RWPE2 (cell line): ENCODE measurements around the gene GPRC5D.

Experiments used
- ATAC-seq: fragments of 200-7000 bp; cut with Tn5 transposase; 3 replicates; pipeline ENCODE4 v1.9.1; 2021; ENCODE audit warnings: low read depth
- DNase-seq: peaks from one replicate; pipeline ENCODE4 v3.0.0-alpha.2; 2020; ENCODE audit warnings: low spot score
- H3K27ac ChIP-seq: fragments of 450-650 bp; 2 replicates; pipeline ENCODE4 v1.5.1; 2017; ENCODE audit warnings: mild to moderate bottlenecking; ENCODE audit not compliant: poor library complexity, severe bottlenecking
- H3K27me3 ChIP-seq: fragments of 250-450 bp; sonication (Bioruptor Pico); 2 replicates; pipeline ENCODE4 v1.5.1; 2021; ENCODE audit warnings: mild to moderate bottlenecking, moderate library complexity; ENCODE audit not compliant: insufficient read depth, poor library complexity, severe bottlenecking
- H3K36me3 ChIP-seq: fragments of 250-450 bp; sonication (Bioruptor Pico); 2 replicates; pipeline ENCODE4 v1.5.1; 2020; ENCODE audit warnings: low read depth, mild to moderate bottlenecking, moderate library complexity
- H3K4me1 ChIP-seq: fragments of 250-450 bp; sonication (Bioruptor Pico); 2 replicates; pipeline ENCODE4 v1.5.1; 2021; ENCODE audit warnings: mild to moderate bottlenecking, moderate library complexity; ENCODE audit not compliant: insufficient read depth, poor library complexity, severe bottlenecking
- H3K4me3 ChIP-seq: fragments of 250-450 bp; sonication (Bioruptor Pico); 2 replicates; pipeline ENCODE4 v1.5.1; 2021; ENCODE audit warnings: mild to moderate bottlenecking, moderate library complexity; ENCODE audit not compliant: severe bottlenecking
- H3K9me3 ChIP-seq: fragments of 250-450 bp; sonication (Bioruptor Pico); 2 replicates; pipeline ENCODE4 v1.5.1; 2021; ENCODE audit warnings: mild to moderate bottlenecking, moderate library complexity; ENCODE audit not compliant: severe bottlenecking
- CTCF ChIP-seq: fragments of 450-650 bp; IDR thresholded peaks from one replicate; pipeline ENCODE4 v1.5.1; 2017; ENCODE audit warnings: mild to moderate bottlenecking, moderate library complexity; ENCODE audit not compliant: poor library complexity, severe bottlenecking

The GPRC5D gene

GRCh38 chr12:12903642-12904609, 48.0 kb downstream of the GPRC5D start:
- DNase-seq (no peak), ATAC-seq (peak; percentile 64)
- Histone ChIP-seq H3K27ac (peak overlapping the region; percentile 93), H3K27me3 (no peaks in the 10 kb centered on the region), H3K4me3 (no peak overlapping the region), H3K4me1 (peaks cover 51% of the 10 kb centered on the region), H3K9me3 (no peaks in the 10 kb centered on the region), H3K36me3 (peaks cover 55% of the 10 kb centered on the region)
- TF ChIP-seq CTCF = no peak

GRCh38 chr12:12902036-12902435, 49.9 kb downstream of the GPRC5D start:
- no peak for TF ChIP-seq CTCF
- no peaks in the 10 kb centered on the region for H3K27me3 ChIP-seq
- H3K9me3 ChIP-seq = no peaks in the 10 kb centered on the region
- H3K27ac ChIP-seq = peak overlapping the region; percentile 93
- DNase-seq (no peak), ATAC-seq (no peak)
- H3K36me3 ChIP-seq = peaks cover 43% of the 10 kb centered on the region
- peaks cover 60% of the 10 kb centered on the region for H3K4me1 ChIP-seq
- H3K4me3 ChIP-seq = no peak overlapping the region

- Histone ChIP-seq H3K27me3 (no peaks in the 10 kb centered on the region), H3K4me3 (no peak overlapping the region), H3K4me1 (peaks cover 64% of the 10 kb centered on the region), H3K9me3 (no peaks in the 10 kb centered on the region), H3K27ac (peak overlapping the region; percentile 93), H3K36me3 (peaks cover 48% of the 10 kb centered on the region)
- DNase-seq (peak; percentile 63), ATAC-seq (peak; percentile 69)
- TF ChIP-seq CTCF = no peak
Observed at GRCh38 chr12:12901158-12901791, 50.7 kb downstream of the GPRC5D start.

GRCh38 chr12:12900786-12901157, 51.2 kb downstream of the GPRC5D start:
- Histone ChIP-seq H3K27ac (peak overlapping the region; percentile 93), H3K4me3 (no peak overlapping the region), H3K36me3 (peaks cover 48% of the 10 kb centered on the region), H3K9me3 (no peaks in the 10 kb centered on the region), H3K4me1 (peaks cover 68% of the 10 kb centered on the region), H3K27me3 (no peaks in the 10 kb centered on the region)
- DNase-seq (no peak), ATAC-seq (no peak)
- TF ChIP-seq CTCF = no peak
